Vagina (tissue), 2 donors: ENCODE data around the gene MYL2.

Experiments
- POLR2A ChIP-seq, 2 donors: fragments of 450-650 bp; IDR thresholded peaks; one replicate each; pipeline ENCODE4 v1.6.1; 2017; ENCODE audit warnings: antibody characterized with exemption in 2 of 2, mild to moderate bottlenecking in 2 of 2, moderate library complexity in 2 of 2
- POLR2AphosphoS5 ChIP-seq, 2 donors: sonication (generic); formaldehyde crosslinking; IDR thresholded peaks; one replicate each; pipeline ENCODE4 v1.9.0; 2017; ENCODE audit warnings: antibody characterized with exemption in 2 of 2, mild to moderate bottlenecking in 2 of 2, low read depth in 1 of 2; ENCODE audit not compliant: insufficient read depth in 1 of 2
- TF ChIP-seq, protein P1 (sequence below), 3 experiments: fragments of 450-650 bp in 2 of 3; fragments of 200-600 bp in 1 of 3; sonication (generic) in 1 of 3; IDR thresholded peaks; one replicate each; pipeline ENCODE4 v1.5.1; 2017 to 2019; ENCODE audit warnings: antibody characterized with exemption in 3 of 3, mild to moderate bottlenecking in 2 of 3, moderate library complexity in 2 of 3

DNA sequence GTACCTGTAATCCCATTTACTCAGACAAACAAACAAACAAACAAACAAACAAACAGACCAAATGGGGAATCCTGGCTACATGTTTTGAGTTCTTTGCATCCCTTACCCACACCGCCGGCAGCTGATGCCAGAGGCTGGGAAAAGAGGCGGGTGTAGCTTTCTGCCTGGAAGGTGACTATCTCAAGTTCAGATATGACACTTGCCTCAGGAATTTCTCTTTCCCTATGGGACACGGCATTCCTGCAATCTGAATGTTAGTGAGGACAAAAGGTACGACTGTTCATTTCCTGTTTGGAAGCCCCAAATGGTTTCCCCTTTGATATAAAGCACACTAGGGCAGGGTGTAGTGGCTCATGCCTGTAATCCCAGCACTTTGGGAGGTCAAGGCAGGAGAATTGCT, 2.9 kb downstream of the MYL2 start:
- TF ChIP-seq, protein P1, sequence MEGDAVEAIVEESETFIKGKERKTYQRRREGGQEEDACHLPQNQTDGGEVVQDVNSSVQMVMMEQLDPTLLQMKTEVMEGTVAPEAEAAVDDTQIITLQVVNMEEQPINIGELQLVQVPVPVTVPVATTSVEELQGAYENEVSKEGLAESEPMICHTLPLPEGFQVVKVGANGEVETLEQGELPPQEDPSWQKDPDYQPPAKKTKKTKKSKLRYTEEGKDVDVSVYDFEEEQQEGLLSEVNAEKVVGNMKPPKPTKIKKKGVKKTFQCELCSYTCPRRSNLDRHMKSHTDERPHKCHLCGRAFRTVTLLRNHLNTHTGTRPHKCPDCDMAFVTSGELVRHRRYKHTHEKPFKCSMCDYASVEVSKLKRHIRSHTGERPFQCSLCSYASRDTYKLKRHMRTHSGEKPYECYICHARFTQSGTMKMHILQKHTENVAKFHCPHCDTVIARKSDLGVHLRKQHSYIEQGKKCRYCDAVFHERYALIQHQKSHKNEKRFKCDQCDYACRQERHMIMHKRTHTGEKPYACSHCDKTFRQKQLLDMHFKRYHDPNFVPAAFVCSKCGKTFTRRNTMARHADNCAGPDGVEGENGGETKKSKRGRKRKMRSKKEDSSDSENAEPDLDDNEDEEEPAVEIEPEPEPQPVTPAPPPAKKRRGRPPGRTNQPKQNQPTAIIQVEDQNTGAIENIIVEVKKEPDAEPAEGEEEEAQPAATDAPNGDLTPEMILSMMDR (IDR thresholded peaks at IDR 0.05), result no peak
- no peak for TF ChIP-seq POLR2AphosphoS5 (IDR thresholded peaks at IDR 0.05; ENCODE audit: insufficient read depth in 1 of 2, low read depth in 1 of 2)
- TF ChIP-seq POLR2A (IDR thresholded peaks at IDR 0.05), result no peak
